ENCODE data around the gene TMIGD3. TPM values are rescaled to one million over a fixed set of nuclear protein-coding genes. Genes with fewer than 3 reads are reported as not detected.
A peak's percentile ranks its signal among the peaks of the same experiment; 100 is the strongest.

The TMIGD3 gene
- total RNA-seq, 2 experiments from 2014 or later, result not detected

DNA sequence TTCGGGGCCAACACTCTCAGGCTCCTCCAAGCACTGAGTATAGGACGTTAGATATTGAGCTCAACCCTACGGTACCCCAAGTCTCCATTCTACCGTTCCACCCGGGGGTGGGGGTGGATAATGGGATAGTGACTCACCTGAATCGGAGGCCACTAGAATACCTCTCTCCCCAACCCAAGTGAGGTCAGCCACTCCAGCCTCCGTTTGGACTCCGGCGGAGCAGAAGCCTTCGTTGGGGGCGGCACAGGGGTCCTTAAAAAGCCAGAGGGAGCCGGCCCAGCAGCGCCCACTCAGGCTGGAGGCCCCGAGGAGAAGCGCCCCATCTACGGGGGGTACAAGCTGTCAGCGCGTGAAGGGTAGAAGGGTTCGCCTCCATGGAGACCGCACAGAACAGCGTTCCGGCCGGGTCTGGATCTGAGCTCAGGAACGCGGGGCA, 54.9 kb downstream of the TMIGD3 start:
- DNase-seq (peak in 4 of 14 experiments; percentile 2 to 38 (median 14)), ATAC-seq (ENCODE audit: poor library complexity) (peak; percentile 21)
- H3K4me1 Mint-ChIP-seq (ENCODE audit: low read depth), result peaks cover 92% of the 10 kb centered on the region
- H3K27me3 Mint-ChIP-seq, result no peaks in the 10 kb centered on the region
- peaks cover 55% of the 10 kb centered on the region for H3K36me3 ChIP-seq (ENCODE audit: insufficient read depth, low read length)
- CTCF ChIA-PET, result interaction anchor here (1.1 to 1.3 kb wide), 3 partner anchors 9 to 226 kb away, joined by 4 read pairs; no protein-coding TSS in a partner anchor
- H3K27me3 ChIP-seq (ENCODE audit: control insufficient read depth in 1 of 2, insufficient read depth in 2 of 2, low read length in 2 of 2), result no peaks in the 10 kb centered on the region
- H3K4me1 ChIP-seq (ENCODE audit: insufficient read depth, low read length), result peaks cover 43% of the 10 kb centered on the region
- H3K4me3 ChIP-seq (ENCODE audit: low read length), result peak overlapping the region; percentile 75
- H3K36me3 Mint-ChIP-seq (ENCODE audit: low read depth), result peaks cover 91% of the 10 kb centered on the region
- POLR2A ChIA-PET, result interaction anchor here (0.5 to 2.5 kb wide), 13 partner anchors 8 to 1414 kb away, joined by 3 to 28 read pairs (median 5); partner anchors contain the start of genes C1orf162, DDX20, LRIF1 and STRIP1
- intact Hi-C loops (cut with DNase I, micrococcal nuclease), result loop anchor here (2.0 to 10.0 kb wide), 9 partner anchors 22 to 1414 kb away; partner anchors contain the start of genes DDX20 (in 2 of the 2), CEPT1 (in 1 of the 2), DRAM2 (in 1 of the 2) and STRIP1 (in 1 of the 2)
- H3K27ac ChIP-seq (ENCODE audit: low read depth in 1 of 2, low read length in 2 of 2), result peak overlapping the region; percentile 52 to 75
- no peaks in the 10 kb centered on the region for H3K9me3 ChIP-seq (ENCODE audit: control insufficient read depth in 1 of 2, insufficient read depth in 1 of 2, low read length in 2 of 2)
- no peak for TF ChIP-seq CTCF (IDR thresholded peaks at IDR 0.05)
- peak overlapping the region; percentile 97 for H3K27ac Mint-ChIP-seq
- H3K9me3 Mint-ChIP-seq, result no peaks in the 10 kb centered on the region
- H3K4me3 Mint-ChIP-seq, result peak overlapping the region; percentile 97

DNA sequence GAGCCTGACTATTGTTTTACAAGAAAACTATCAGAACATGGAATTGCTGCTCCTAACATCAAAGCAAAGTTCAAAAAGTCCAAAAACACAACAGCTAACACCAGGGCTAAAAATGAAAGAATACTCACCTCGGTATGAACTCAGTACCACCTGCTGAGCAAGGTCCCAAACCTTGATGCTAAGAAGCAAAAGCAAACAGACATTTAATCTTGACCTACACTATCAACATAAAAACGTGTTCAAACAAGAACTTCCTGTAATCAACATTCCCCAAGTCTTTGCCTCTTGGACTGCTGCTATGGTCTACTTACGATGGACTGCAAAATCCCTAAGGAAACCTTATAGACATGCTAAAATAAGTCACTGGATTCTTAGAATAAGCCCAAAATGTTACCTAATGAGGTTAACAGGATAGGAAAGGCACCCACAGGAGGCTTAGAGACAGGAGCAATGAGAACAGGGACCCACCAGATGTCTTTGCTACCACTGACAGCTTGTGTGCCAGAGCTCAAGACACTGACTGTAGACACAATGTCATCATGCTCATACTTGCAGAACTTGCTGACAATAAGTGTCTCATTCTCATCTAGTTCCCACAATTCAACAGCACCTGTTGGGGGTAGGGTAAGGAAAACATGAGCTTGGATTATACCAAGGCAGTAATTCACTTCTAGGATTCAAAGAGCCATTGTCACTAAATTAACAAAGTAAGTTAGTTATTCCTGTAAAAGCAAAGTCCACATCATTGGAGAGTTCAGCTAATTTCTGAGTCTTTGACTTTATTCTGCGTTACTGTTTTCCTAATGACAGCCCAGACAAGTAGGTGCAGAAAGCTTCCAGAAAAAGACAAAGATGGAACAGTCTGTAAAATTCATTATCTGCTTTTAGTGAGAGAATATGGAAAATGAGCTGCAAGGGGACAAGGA, 56.2 kb downstream of the TMIGD3 start:
- H3K27me3 Mint-ChIP-seq, result no peaks in the 10 kb centered on the region
- TF ChIP-seq CTCF (IDR thresholded peaks at IDR 0.05), result no peak
- intact Hi-C loops (cut with DNase I, micrococcal nuclease), result loop anchor here (5.0 to 10.0 kb wide), 6 partner anchors 40 to 1412 kb away; partner anchors contain the start of genes CEPT1 (in 1 of the 2), DDX20 (in 1 of the 2), DRAM2 (in 1 of the 2) and STRIP1 (in 1 of the 2)
- H3K4me1 Mint-ChIP-seq (ENCODE audit: low read depth), result peaks cover 89% of the 10 kb centered on the region
- ATAC-seq (ENCODE audit: poor library complexity) (no peak), DNase-seq (peak in 1 of 14 experiments; percentile 23)
- CTCF ChIA-PET, result interaction anchor here (0.6 to 1.4 kb wide), 4 partner anchors 8 to 305 kb away, joined by 3 to 4 read pairs (median 4); no protein-coding TSS in a partner anchor
- Histone ChIP-seq H3K4me3 (ENCODE audit: low read length) (no peak overlapping the region), H3K27ac (ENCODE audit: low read depth in 1 of 2, low read length in 2 of 2) (no peak overlapping the region), H3K36me3 (ENCODE audit: insufficient read depth, low read length) (peaks cover 55% of the 10 kb centered on the region), H3K27me3 (ENCODE audit: control insufficient read depth in 1 of 2, insufficient read depth in 2 of 2, low read length in 2 of 2) (no peaks in the 10 kb centered on the region), H3K9me3 (ENCODE audit: control insufficient read depth in 1 of 2, insufficient read depth in 1 of 2, low read length in 2 of 2) (no peaks in the 10 kb centered on the region), H3K4me1 (ENCODE audit: insufficient read depth, low read length) (peaks cover 37% of the 10 kb centered on the region)
- peak overlapping the region; percentile 97 for H3K4me3 Mint-ChIP-seq
- POLR2A ChIA-PET, result interaction anchor here (0.6 to 2.5 kb wide), 8 partner anchors 9 to 421 kb away, joined by 3 to 28 read pairs (median 8); partner anchors contain the start of genes C1orf162 and DDX20
- peak overlapping the region; percentile 97 for H3K27ac Mint-ChIP-seq
- H3K36me3 Mint-ChIP-seq (ENCODE audit: low read depth), result peaks cover 91% of the 10 kb centered on the region
- H3K9me3 Mint-ChIP-seq, result no peaks in the 10 kb centered on the region

DNA sequence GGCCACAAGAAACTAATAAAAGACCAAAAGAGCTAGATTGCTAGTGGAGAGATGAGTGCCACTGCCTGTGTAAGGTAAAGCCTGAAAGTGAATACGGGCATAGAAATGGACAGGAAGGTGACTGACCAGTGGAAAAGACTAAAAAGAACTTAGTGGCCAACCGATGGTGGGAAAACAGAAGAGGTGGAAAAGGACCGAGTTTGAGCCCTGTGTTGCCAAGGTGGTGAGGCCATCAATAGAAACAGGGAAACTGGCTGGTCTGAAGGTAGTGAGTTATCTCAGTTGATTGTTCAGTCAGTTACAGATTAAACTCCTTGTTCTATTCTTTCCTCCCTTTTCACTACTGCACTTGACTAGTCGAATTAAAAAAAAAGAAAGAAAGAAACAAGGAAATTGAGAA, 56.9 kb downstream of the TMIGD3 start:
- H3K9me3 Mint-ChIP-seq, result no peaks in the 10 kb centered on the region
- DNase-seq (no peak), ATAC-seq (ENCODE audit: poor library complexity) (no peak)
- H3K27me3 ChIP-seq (ENCODE audit: control insufficient read depth in 1 of 2, insufficient read depth in 2 of 2, low read length in 2 of 2), result no peaks in the 10 kb centered on the region
- H3K4me3 ChIP-seq (ENCODE audit: low read length), result no peak overlapping the region
- H3K36me3 Mint-ChIP-seq (ENCODE audit: low read depth), result peaks cover 92% of the 10 kb centered on the region
- intact Hi-C loops (cut with DNase I, micrococcal nuclease), result loop anchor here (5.0 to 10.0 kb wide), 6 partner anchors 39 to 1412 kb away; partner anchors contain the start of genes CEPT1 (in 1 of the 2), DDX20 (in 1 of the 2), DRAM2 (in 1 of the 2) and STRIP1 (in 1 of the 2)
- H3K4me3 Mint-ChIP-seq, result peak overlapping the region; percentile 97
- CTCF ChIA-PET, result interaction anchor here (1.4 kb wide), 1 partner anchor 8 kb away, joined by 4 read pairs; no protein-coding TSS in a partner anchor
- H3K4me1 Mint-ChIP-seq (ENCODE audit: low read depth), result peaks cover 89% of the 10 kb centered on the region
- H3K9me3 ChIP-seq (ENCODE audit: control insufficient read depth in 1 of 2, insufficient read depth in 1 of 2, low read length in 2 of 2), result no peaks in the 10 kb centered on the region
- TF ChIP-seq CTCF (IDR thresholded peaks at IDR 0.05), result no peak
- H3K4me1 ChIP-seq (ENCODE audit: insufficient read depth, low read length), result peaks cover 34% of the 10 kb centered on the region
- H3K36me3 ChIP-seq (ENCODE audit: insufficient read depth, low read length), result peaks cover 59% of the 10 kb centered on the region
- POLR2A ChIA-PET, result interaction anchor here (1.1 kb wide), 1 partner anchor 24 kb away, joined by 3 read pairs; no protein-coding TSS in a partner anchor
- no peaks in the 10 kb centered on the region for H3K27me3 Mint-ChIP-seq
- H3K27ac ChIP-seq (ENCODE audit: low read depth in 1 of 2, low read length in 2 of 2), result no peak overlapping the region
- peak overlapping the region; percentile 97 for H3K27ac Mint-ChIP-seq

Measured in CD4-positive, alpha-beta T cell (primary cell).